ENCODE measurements around the gene LRFN4. TPM values are rescaled to one million over a fixed set of nuclear protein-coding genes. Genes with fewer than 3 reads are reported as not detected.

Gene LRFN4
- total RNA-seq, 8 experiments from 2014 or later: 7.7 to 45.9 (median 34.0) TPM

DNA sequence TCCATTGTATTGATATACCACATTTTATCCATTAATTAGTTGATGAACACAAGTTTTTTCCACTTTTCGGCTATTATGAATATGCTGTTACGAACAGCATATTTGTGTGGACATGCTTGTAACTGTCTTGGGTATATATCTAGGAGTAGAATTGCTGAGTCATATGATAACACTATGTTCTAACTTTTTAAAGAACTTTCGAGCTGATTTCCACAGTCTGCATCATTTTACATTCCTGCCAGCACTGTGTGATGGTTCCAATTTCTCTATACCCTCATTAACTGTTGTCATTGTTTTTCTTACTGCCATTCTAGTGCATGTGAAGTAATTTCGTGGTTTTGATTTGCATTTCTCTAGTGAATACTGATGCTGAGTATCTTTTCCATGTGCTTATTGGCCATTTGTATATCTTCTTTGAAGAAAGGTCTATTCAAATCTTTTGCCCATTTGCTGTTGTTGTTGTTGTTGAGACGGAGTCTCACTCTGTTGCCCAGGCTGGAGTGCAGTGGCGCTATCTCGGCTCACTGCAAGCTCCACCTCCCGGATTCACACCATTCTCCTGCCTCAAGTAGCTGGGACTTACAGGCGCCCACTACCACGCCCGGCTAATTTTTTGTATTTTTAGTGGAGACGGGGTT lies 21.0 kb upstream of the LRFN4 start:
- 37 to 100% (median 84%) methylated on average over 1 to 9 of the region's 12 CpGs for WGBS, 10 experiments
- in situ Hi-C loops (cut with MboI; ENCODE audit: low pct_unique_long_range_greater_than_20kb in 2 of 9, low sequenced_read_pairs in 9 of 9, unreplicated experiment in 9 of 9): loop anchor here in 4 of 9 experiments (10.0 to 25.0 kb wide), 2 partner anchors 141 to 424 kb away; partner anchors contain the start of gene NPAS4 (in 1 of the 4)
- Histone ChIP-seq H3K4me1 (replicated peaks in 1 of 2) (no peaks in the 10 kb centered on the region), H3K4me3 (no peak overlapping the region), H3K27ac (no peak overlapping the region)
- peak in 2 of 8 experiments; percentile 28 to 59 for ATAC-seq (replicated peaks in 6 of 8)

DNA sequence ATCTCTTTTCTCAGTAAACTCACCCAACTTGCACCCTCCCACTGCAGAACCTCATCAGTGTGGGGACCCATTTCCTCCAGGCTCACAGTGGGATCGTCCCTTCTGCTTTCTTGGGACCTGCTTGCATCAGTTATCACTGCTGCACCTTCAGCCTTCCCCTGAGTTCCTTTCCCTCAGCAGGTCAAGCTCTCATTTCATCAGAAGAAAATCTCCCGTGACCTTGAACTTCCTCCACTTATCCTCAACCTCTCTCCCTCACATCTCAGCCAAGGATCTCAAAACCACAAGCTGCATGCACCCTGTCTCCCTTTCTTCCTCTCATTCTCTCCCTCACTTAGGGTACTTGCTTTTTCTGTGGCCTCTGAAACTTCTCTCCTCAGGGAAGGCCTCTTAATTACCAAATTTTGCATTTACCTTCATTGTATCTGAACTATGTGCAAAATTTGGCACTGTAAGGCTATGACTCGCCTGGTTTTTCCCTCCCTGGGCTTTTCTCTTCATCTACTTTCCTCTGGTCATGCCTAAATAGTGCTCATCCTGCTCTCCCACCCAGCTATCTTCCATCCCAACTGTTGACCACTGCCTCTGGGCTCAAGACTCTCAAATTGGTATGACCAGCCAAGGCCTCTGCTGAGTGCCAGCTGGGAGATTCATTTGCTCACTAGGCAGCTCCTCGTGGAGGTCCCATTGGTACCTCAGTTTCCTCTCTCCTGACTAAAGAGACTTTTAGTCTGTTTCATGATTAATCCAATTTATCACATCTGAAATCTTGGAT lies 16.4 kb upstream of the LRFN4 start:
- no peak for ATAC-seq (replicated peaks in 6 of 8)
- Histone ChIP-seq H3K27ac (no peak overlapping the region), H3K4me3 (no peak overlapping the region), H3K4me1 (replicated peaks in 1 of 2) (peaks cover 15 to 16% of the 10 kb centered on the region in 2 donors)
- WGBS, 10 experiments: 62 to 100% (median 91%) methylated on average over 1 to 4 of the region's 4 CpGs
- in situ Hi-C loops (cut with MboI; ENCODE audit: low pct_unique_long_range_greater_than_20kb in 2 of 9, low sequenced_read_pairs in 9 of 9, unreplicated experiment in 9 of 9): loop anchor here in 1 of 9 experiments (25.0 kb wide), 1 partner anchor 428 kb away; the partner anchor contains the start of gene NPAS4

DNA sequence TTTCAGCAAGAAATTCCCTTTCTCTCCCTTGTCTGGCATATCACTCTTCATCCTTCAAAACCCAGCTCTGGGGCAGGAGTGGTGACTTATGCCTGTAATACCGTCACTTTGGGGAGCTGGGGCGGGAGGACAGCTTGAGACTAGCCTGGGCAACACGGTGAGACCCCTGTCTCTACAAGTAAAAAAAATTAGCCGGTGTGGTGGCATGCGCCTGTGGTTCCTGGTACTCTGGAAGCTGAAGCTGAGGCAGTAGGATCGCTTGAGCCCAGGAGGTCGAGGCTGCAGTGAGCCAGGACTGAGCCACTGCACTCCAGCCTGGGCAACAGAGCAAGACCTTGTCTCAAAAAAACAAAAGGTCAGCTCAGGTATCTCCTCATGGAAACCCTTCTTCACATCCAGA lies 15.0 kb upstream of the LRFN4 start:
- ATAC-seq (replicated peaks in 6 of 8): no peak
- H3K4me3 ChIP-seq: peak overlapping the region; percentile 91 to 98 (median 93)
- H3K27ac ChIP-seq: peak overlapping the region in 1 of 2 donors; percentile 94
- in situ Hi-C loops (cut with MboI; ENCODE audit: low pct_unique_long_range_greater_than_20kb in 2 of 9, low sequenced_read_pairs in 9 of 9, unreplicated experiment in 9 of 9): loop anchor here in 1 of 9 experiments (25.0 kb wide), 1 partner anchor 430 kb away; the partner anchor contains the start of gene NPAS4
- 40 to 100% (median 83%) methylated on average over 1 to 7 of the region's 7 CpGs; no CpG with 5 or more reads in 1 of the 10 experiments for WGBS, 10 experiments
- peaks cover 15 to 16% of the 10 kb centered on the region in 2 donors for H3K4me1 ChIP-seq (replicated peaks in 1 of 2)

DNA sequence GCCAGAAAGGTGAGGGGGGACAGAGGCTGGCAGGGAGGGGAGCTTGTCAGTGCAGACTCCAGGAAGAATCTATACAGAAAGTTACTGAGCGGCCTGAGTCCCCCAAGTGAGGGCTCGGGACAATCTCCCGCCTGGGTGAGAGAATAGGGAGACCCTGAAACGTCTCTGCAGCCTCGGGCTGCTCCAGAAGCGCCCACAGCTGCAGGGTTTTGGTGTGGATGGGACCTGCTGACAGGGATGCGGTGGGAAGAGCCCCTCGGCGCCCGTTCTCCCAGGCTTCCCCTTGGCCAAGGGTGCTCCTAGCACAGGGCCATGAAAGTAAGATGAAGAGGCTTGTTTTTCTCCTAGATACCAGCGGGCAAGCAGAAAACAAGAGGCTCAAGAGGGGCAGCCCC lies 14.4 kb upstream of the LRFN4 start:
- ATAC-seq (replicated peaks in 6 of 8): peak in 4 of 8 experiments; percentile 6 to 21 (median 14)
- peak overlapping the region; percentile 81 to 94 for H3K27ac ChIP-seq
- WGBS, 10 experiments: 0 to 20% (median 0%) methylated on average over 1 to 5 of the region's 11 CpGs; no CpG with 5 or more reads in 4 of the 10 experiments
- in situ Hi-C loops (cut with MboI; ENCODE audit: low pct_unique_long_range_greater_than_20kb in 2 of 9, low sequenced_read_pairs in 9 of 9, unreplicated experiment in 9 of 9): loop anchor here in 1 of 9 experiments (25.0 kb wide), 1 partner anchor 430 kb away; the partner anchor contains the start of gene NPAS4
- H3K4me1 ChIP-seq (replicated peaks in 1 of 2): peaks cover 15 to 16% of the 10 kb centered on the region in 2 donors
- H3K4me3 ChIP-seq: peak overlapping the region; percentile 91 to 98 (median 93)

DNA sequence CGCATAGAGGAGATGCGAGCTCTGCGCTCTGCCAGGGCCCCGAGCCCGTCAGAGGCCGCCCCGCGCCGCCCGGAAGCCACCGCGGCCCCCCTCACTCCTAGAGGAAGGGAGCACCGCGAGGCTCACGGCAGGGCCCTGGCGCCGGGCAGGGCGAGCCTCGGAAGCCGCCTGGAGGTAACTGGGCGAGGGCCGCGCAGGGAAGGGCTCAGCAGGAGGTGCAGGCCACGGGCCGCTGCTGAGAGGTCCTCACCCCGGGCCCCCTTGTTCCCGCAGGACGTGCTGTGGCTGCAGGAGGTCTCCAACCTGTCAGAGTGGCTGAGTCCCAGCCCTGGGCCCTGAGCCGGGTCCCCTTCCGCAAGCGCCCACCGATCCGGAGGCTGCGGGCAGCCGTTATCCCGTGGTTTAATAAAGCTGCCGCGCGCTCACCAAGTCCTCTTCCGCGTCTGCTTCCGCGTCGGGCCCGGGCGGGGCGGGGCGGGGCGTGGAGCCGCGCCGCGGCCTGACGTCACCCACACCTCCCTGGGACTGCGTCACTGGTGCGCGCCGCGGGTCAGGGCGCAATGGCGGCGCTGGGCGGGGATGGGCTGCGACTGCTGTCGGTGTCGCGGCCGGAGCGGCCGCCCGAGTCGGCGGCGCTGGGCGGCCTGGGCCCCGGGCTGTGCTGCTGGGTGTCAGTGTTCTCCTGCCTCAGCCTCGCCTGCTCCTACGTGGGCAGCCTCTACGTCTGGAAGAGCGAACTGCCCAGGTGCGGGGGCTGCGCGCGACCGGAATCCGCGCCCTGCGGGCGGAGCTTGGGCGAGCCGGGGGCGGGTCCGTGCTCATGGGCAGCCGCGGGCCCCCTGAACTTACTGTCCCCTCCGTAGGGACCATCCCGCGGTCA lies 13.7 kb upstream of the LRFN4 start, which contains the start of gene RCE1:
Gene RCE1 (plus strand): TSS at position 546 of the 880 bp plus-strand sequence. CDS start 15 bp downstream, at position 561.
- Histone ChIP-seq H3K27ac (peak within 1 kb of the TSS; percentile 81 to 94), H3K4me1 (replicated peaks in 1 of 2) (peaks cover 15 to 16% of the 10 kb centered on the region in 2 donors), H3K4me3 (peak within 1 kb of the TSS; percentile 91 to 98 (median 93))
- peak; percentile 85 to 93 (median 88) for ATAC-seq (replicated peaks in 6 of 8)
- in situ Hi-C loops (cut with MboI; ENCODE audit: low pct_unique_long_range_greater_than_20kb in 2 of 9, low sequenced_read_pairs in 9 of 9, unreplicated experiment in 9 of 9): loop anchor here in 1 of 9 experiments (25.0 kb wide), 1 partner anchor 431 kb away; the partner anchor contains the start of gene NPAS4
- WGBS, 10 experiments: 0% methylated on average over 3 to 6 of the region's 98 CpGs; no CpG with 5 or more reads in 8 of the 10 experiments

DNA sequence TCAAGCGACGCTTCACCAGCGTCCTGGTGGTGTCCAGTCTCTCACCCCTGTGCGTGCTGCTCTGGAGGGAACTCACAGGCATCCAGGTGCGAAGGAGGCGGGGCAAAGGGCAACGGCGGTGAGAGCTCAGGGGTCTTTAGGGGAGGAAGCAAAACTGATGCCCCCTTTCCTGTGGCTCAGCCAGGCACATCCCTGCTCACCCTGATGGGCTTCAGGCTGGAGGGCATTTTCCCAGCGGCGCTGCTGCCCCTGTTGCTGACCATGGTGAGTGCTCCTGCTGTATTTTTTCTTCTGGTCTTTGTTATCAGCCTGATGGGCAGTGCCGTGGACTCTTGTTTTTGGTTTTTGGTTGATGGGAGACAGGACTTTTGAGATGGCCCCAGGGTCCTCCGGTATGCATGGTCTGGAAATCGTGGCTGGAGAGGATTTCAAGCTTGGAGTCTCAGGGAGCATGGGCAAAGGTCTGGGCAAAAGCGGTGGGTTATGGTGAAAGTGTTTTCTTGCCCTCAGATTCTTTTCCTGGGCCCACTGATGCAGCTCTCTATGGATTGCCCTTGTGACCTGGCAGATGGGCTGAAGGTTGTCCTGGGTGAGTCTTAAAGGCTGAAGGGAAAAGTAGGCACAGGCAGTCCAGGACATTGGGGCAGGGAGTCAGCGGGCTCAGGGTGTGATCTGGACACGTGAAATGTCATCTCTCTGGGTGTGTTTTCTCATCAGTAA lies 12.9 kb upstream of the LRFN4 start:
- Histone ChIP-seq H3K4me1 (replicated peaks in 1 of 2) (peaks cover 15 to 16% of the 10 kb centered on the region in 2 donors), H3K4me3 (peak overlapping the region; percentile 91 to 98 (median 93)), H3K27ac (peak overlapping the region; percentile 81 to 94)
- in situ Hi-C loops (cut with MboI; ENCODE audit: low pct_unique_long_range_greater_than_20kb in 2 of 9, low sequenced_read_pairs in 9 of 9, unreplicated experiment in 9 of 9): loop anchor here in 1 of 9 experiments (25.0 kb wide), 1 partner anchor 432 kb away; the partner anchor contains the start of gene NPAS4
- peak in 1 of 8 experiments; percentile 1 for ATAC-seq (replicated peaks in 6 of 8)
- 0 to 58% (median 24%) methylated on average over 1 to 6 of the region's 16 CpGs; no CpG with 5 or more reads in 2 of the 10 experiments for whole genome bisulfite sequencing, 10 experiments

DNA sequence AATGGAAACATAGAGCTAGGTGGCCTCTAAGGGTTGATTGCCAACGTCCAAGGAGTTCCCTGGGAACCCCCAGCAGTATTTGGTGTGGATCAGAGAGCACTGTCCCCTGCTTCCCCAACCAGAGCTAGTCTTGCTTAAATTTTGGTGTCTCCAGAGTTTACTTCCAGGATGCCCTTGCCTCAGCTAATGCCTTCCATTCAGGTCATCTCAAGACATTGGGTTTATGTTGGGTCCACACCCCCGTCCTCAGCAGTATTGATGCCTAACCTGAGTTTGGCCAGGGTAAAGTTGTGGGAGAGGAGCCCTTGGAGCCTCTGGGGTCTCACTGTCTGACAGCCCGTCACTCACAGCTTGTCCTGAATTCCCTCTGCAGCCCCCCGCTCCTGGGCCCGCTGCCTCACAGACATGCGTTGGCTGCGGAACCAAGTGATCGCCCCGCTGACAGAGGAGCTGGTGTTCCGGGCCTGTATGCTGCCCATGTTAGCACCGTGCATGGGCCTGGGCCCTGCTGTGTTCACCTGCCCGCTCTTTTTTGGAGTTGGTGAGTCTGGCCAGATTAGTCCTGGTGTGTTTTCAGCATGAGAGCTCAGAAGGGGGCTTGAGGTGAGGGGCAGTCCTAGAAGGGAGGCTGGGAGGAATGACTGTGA lies 12.2 kb upstream of the LRFN4 start:
- H3K4me1 ChIP-seq (replicated peaks in 1 of 2): peaks cover 15 to 16% of the 10 kb centered on the region in 2 donors
- H3K4me3 ChIP-seq: peak overlapping the region in 4 of 5 donors; percentile 91 to 98 (median 94)
- H3K27ac ChIP-seq: no peak overlapping the region
- in situ Hi-C loops (cut with MboI; ENCODE audit: low pct_unique_long_range_greater_than_20kb in 2 of 9, low sequenced_read_pairs in 9 of 9, unreplicated experiment in 9 of 9): loop anchor here in 1 of 9 experiments (25.0 kb wide), 1 partner anchor 432 kb away; the partner anchor contains the start of gene NPAS4
- WGBS, 10 experiments: 77 to 100% (median 92%) methylated on average over 1 to 7 of the region's 12 CpGs; no CpG with 5 or more reads in 4 of the 10 experiments
- no peak for ATAC-seq (replicated peaks in 6 of 8)

DNA sequence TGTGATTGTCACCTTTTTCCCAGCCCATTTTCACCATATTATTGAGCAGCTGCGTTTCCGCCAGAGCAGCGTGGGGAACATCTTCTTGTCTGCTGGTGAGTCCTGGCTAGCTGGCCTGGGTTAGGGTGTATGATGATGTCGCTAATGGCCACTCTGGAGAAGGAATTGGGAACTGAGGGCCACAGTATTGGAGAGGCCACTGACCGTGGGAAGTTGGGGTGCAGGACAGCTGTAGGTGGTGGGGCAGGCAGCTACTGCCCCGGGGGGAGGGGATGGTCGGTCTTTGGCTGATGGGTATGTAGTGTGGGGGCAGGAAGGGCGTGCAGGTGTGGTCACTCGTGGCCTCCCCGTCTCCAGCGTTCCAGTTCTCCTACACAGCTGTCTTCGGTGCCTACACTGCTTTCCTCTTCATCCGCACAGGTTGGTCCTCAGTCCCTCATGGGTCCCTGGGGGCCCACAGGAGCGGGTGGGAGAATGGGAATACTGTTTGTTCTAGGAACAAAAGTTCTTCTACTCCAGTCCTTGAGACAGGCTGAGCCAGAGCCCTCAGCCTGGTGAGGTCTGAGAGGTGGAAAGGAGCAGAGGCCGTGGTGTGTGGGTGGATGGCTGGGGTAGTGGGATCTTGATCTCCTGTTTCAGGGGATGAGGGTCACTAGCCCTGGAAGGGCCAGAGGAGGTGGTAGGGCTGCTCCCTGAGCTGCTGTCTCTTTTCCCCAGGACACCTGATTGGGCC lies 11.6 kb upstream of the LRFN4 start:
- Histone ChIP-seq H3K27ac (no peak overlapping the region), H3K4me1 (replicated peaks in 1 of 2) (peaks cover 15 to 16% of the 10 kb centered on the region in 2 donors), H3K4me3 (no peak overlapping the region)
- WGBS, 10 experiments: 80 to 100% (median 98%) methylated on average over 1 to 7 of the region's 15 CpGs; no CpG with 5 or more reads in 6 of the 10 experiments
- ATAC-seq (replicated peaks in 6 of 8): no peak
- in situ Hi-C loops (cut with MboI; ENCODE audit: low pct_unique_long_range_greater_than_20kb in 2 of 9, low sequenced_read_pairs in 9 of 9, unreplicated experiment in 9 of 9): loop anchor here in 1 of 9 experiments (25.0 kb wide), 1 partner anchor 433 kb away; the partner anchor contains the start of gene NPAS4

DNA sequence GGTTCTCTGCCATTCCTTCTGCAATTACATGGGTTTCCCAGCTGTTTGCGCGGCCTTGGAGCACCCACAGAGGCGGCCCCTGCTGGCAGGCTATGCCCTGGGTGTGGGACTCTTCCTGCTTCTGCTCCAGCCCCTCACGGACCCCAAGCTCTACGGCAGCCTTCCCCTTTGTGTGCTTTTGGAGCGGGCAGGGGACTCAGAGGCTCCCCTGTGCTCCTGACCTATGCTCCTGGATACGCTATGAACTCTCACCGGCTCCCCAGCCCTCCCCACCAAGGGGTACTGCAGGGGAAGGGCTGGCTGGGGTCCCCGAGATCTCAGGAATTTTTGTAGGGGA lies 11.0 kb upstream of the LRFN4 start:
- H3K4me1 ChIP-seq (replicated peaks in 1 of 2): peaks cover 15 to 16% of the 10 kb centered on the region in 2 donors
- ATAC-seq (replicated peaks in 6 of 8): no peak
- no peak overlapping the region for H3K4me3 ChIP-seq
- WGBS, 10 experiments: 74 to 100% (median 85%) methylated on average over 1 to 6 of the region's 9 CpGs; no CpG with 5 or more reads in 6 of the 10 experiments
- H3K27ac ChIP-seq: no peak overlapping the region
- in situ Hi-C loops (cut with MboI; ENCODE audit: low pct_unique_long_range_greater_than_20kb in 2 of 9, low sequenced_read_pairs in 9 of 9, unreplicated experiment in 9 of 9): loop anchor here in 1 of 9 experiments (25.0 kb wide), 1 partner anchor 434 kb away; the partner anchor contains the start of gene NPAS4

DNA sequence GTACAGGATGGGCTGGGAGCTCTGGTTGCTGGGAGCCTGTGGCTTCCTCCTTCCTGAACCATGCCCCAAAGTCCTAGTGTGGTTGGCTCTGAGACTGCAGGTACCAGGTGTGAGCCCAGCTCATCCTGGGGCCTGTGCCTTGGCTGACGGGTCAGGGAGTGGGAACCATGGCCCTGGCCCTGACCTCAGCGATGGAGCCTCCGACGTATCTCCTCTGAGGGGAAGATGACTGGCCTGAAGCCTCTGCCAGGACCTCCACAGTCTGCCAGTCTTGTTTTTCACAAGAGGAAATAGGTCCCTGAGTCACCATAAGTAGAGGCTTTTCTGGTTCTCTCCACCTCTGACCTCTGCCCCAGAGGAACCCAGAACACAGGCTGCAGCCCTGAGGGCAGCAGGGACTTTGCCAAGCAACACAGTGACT lies 10.2 kb upstream of the LRFN4 start:
- Histone ChIP-seq H3K4me1 (replicated peaks in 1 of 2) (peaks cover 14% of the 10 kb centered on the region in 2 donors), H3K27ac (no peak overlapping the region), H3K4me3 (no peak overlapping the region)
- in situ Hi-C loops (cut with MboI; ENCODE audit: low pct_unique_long_range_greater_than_20kb in 2 of 9, low sequenced_read_pairs in 9 of 9, unreplicated experiment in 9 of 9): loop anchor here in 1 of 9 experiments (25.0 kb wide), 1 partner anchor 434 kb away; the partner anchor contains the start of gene NPAS4
- no peak for ATAC-seq (replicated peaks in 6 of 8)
- WGBS, 10 experiments: 88 to 100% (median 95%) methylated on average over 2 to 4 of the region's 4 CpGs; no CpG with 5 or more reads in 7 of the 10 experiments
